ENCODE data around the gene ABTB1. TPM values are rescaled to one million over a fixed set of nuclear protein-coding genes. Genes with fewer than 3 reads are reported as not detected.

The ABTB1 gene
- total and polyA plus RNA-seq, 7 donors = 18.0 to 75.3 (median 36.5) TPM

DNA sequence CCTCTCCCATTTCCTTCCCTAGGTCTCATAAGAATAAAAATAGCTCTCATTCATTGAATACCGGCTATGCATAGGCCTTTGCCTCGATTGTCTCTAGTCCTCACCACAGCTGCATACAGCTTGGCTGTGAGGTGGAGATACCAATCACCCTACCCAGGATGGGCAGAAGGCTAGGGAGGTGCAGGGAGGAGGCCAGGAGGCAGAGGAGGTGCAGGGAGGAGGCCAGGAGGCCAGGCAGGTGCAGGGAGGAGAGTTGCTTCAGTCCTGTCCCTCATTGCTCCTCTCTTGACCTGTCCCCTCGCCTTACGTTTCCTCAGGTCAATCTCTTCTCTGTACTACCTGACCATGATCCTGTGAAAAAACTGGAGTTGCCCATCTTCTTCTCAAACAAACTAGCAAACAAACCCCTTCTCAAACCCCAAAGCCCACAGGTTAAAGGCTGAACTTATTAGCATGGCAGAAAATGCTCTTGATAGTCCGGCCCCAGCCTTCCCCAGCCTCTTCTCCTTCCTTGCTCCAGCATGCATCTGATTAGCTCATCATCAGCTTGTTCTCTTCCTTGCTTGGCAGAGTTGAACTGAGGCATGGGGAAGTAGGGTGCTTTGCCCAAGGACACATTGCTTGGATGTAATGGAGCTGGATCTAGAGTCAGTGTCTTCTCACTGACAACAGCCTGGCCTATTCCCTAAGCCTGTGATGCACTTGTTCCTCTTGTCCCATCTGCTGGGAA is 27.9 kb upstream of the ABTB1 start:
- TF ChIP-seq POLR2A (IDR thresholded peaks at IDR 0.05) (no peak), EP300 (IDR thresholded peaks at IDR 0.05) (no peak), POLR2AphosphoS5 (IDR thresholded peaks at IDR 0.05) (no peak)
- TF ChIP-seq, protein P1, sequence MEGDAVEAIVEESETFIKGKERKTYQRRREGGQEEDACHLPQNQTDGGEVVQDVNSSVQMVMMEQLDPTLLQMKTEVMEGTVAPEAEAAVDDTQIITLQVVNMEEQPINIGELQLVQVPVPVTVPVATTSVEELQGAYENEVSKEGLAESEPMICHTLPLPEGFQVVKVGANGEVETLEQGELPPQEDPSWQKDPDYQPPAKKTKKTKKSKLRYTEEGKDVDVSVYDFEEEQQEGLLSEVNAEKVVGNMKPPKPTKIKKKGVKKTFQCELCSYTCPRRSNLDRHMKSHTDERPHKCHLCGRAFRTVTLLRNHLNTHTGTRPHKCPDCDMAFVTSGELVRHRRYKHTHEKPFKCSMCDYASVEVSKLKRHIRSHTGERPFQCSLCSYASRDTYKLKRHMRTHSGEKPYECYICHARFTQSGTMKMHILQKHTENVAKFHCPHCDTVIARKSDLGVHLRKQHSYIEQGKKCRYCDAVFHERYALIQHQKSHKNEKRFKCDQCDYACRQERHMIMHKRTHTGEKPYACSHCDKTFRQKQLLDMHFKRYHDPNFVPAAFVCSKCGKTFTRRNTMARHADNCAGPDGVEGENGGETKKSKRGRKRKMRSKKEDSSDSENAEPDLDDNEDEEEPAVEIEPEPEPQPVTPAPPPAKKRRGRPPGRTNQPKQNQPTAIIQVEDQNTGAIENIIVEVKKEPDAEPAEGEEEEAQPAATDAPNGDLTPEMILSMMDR (IDR thresholded peaks at IDR 0.05) = no peak
- no peaks in the 10 kb centered on the region for H3K27me3 ChIP-seq
- no peaks in the 10 kb centered on the region for H3K36me3 ChIP-seq
- no peaks in the 10 kb centered on the region for H3K4me1 ChIP-seq
- no peaks in the 10 kb centered on the region for H3K9me3 ChIP-seq
- WGBS, 2 donors = 81 to 92% methylated on average over 5 of the region's 5 CpGs
- intact Hi-C loops (cut with DNase I) = no loop called here
- no peak overlapping the region for H3K4me3 ChIP-seq
- no peak overlapping the region for H3K27ac ChIP-seq
- peak; percentile 19 for DNase-seq

DNA sequence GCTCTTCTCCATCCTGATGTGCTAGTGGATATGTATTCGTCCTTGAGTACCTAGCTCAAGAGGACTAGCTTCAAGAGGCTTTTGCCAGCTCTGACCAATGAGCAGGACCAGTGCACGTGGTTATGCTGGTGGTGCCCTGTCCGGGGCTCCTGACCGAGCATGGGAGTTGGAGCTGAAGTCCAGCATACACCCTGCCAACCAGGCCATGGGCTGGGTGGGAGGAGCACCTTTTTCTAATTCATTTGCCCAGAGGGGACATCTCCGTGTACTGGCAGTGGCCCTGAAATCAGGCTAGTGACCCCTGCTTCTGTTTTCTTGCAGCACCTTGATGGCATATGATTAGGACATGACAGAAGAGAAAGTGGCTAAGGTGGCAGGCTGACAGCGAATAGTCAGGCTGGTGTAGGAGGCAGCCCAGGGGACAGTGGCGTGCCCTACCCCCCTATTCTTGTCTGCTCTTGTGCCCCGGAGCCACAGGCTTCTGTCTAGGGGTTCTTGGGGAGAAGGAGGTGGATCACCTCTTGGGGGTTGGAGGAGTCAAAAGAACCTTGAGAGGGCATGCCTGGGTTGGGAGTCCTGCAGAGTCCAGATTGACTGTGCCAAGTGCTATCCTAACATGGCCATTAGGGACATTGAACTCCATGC is 27.3 kb upstream of the ABTB1 start:
- Histone ChIP-seq H3K36me3 (no peaks in the 10 kb centered on the region), H3K27me3 (no peaks in the 10 kb centered on the region), H3K4me3 (no peak overlapping the region), H3K4me1 (no peaks in the 10 kb centered on the region), H3K9me3 (no peaks in the 10 kb centered on the region), H3K27ac (no peak overlapping the region)
- no peak for DNase-seq
- WGBS, 2 donors = 94 to 95% methylated on average over 8 of the region's 8 CpGs
- intact Hi-C loops (cut with DNase I) = no loop called here
- TF ChIP-seq EP300 (IDR thresholded peaks at IDR 0.05) = no peak
- TF ChIP-seq, protein P1 (IDR thresholded peaks at IDR 0.05) = no peak
- TF ChIP-seq POLR2AphosphoS5 (IDR thresholded peaks at IDR 0.05) = no peak
- no peak for TF ChIP-seq POLR2A (IDR thresholded peaks at IDR 0.05)

DNA sequence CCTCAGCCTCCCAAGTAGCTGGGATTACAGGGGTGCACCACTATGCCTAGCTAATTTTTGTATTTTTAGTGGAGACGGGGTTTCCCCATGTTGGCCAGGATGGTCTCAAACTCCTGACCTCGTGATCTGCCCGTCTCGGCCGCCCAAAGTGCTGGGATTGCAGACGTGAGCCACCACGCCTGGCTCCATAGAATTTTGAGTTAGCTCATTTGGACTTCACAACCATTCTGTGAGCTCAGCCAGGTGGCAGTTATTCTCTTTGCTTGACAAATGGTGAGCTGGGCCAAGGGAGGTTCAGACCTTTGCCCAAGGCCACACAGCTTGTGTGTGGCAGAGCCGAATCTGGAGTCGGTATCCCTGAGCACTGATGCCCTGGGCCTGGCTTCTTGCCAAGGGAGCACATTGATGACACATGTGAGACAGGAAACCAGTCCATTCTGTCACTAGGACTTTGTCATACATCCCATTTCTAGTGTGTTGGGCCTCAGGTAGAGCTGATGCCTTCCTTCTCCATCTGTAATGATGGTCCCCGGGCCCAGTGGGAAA is 26.2 kb upstream of the ABTB1 start:
- Histone ChIP-seq H3K36me3 (no peaks in the 10 kb centered on the region), H3K9me3 (no peaks in the 10 kb centered on the region), H3K27me3 (no peaks in the 10 kb centered on the region), H3K4me1 (no peaks in the 10 kb centered on the region), H3K27ac (no peak overlapping the region), H3K4me3 (no peak overlapping the region)
- 93 to 95% methylated on average over 10 of the region's 10 CpGs for WGBS, 2 donors
- intact Hi-C loops (cut with DNase I) = no loop called here
- no peak for DNase-seq
- no peak for TF ChIP-seq POLR2A (IDR thresholded peaks at IDR 0.05)
- no peak for TF ChIP-seq POLR2AphosphoS5 (IDR thresholded peaks at IDR 0.05)
- no peak for TF ChIP-seq EP300 (IDR thresholded peaks at IDR 0.05)
- TF ChIP-seq, protein P1 (IDR thresholded peaks at IDR 0.05) = no peak

DNA sequence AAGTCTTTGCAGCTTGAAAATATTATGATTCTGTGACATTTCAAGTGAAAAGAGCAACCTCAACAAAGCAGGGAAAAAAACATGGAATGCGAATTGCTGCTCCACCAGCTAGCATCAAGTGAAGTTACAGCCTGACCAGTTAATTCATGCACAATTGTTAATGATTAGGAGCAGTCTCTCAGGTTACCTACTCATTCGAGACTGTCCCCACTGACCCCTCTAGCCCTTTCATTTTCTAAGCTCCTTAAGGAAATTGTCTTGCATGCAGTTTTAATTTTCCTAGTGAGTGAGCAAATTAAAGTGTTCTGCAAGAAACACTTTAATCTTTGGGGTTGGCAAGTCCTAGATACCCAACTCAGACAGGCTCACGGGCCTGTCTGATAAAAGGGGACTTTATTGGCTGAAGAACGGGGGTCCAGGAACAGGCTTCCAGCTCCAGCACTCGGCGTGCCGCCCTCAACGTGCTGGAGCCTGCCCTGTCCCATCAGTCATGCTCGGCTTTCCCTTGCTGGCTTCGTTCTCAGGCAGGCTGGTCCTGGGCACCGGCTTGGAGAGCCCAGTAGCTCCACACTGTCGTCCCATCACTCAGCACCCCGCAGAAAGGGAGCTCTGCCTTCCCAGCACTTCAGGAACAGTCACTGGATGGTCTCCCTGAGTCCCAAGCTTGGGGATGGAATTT is 25.4 kb upstream of the ABTB1 start:
- H3K36me3 ChIP-seq = no peaks in the 10 kb centered on the region
- peaks cover 0 to 2% (median under 1%) of the 10 kb centered on the region in 4 donors for H3K4me1 ChIP-seq
- DNase-seq = no peak
- no peaks in the 10 kb centered on the region for H3K27me3 ChIP-seq
- WGBS, 2 donors = 92 to 93% methylated on average over 13 of the region's 13 CpGs
- H3K9me3 ChIP-seq = no peaks in the 10 kb centered on the region
- TF ChIP-seq, protein P1 (IDR thresholded peaks at IDR 0.05) = no peak
- TF ChIP-seq EP300 (IDR thresholded peaks at IDR 0.05) (no peak), POLR2AphosphoS5 (IDR thresholded peaks at IDR 0.05) (no peak), POLR2A (IDR thresholded peaks at IDR 0.05) (no peak)
- intact Hi-C loops (cut with DNase I) = no loop called here
- no peak overlapping the region for H3K4me3 ChIP-seq
- no peak overlapping the region for H3K27ac ChIP-seq

Measured in sigmoid colon (tissue), 7 donors.